H7 (cell line): ENCODE measurements around the gene LOXL4. TPM values are rescaled to one million over a fixed set of nuclear protein-coding genes. Genes with fewer than 3 reads are reported as not detected.

Source experiments
- DNase-seq: peaks from one replicate; pipeline ENCODE4 v3.0.0; 2012
- H3K27me3 ChIP-seq: 2 replicates; pipeline ENCODE4 v1.6.0; 2011; ENCODE audit warnings: mild to moderate bottlenecking, low read length; ENCODE audit not compliant: control insufficient read depth, insufficient read depth
- H3K36me3 ChIP-seq: replicated peaks from 2 replicates; pipeline ENCODE4 v1.5.1; 2011; ENCODE audit warnings: low read length; ENCODE audit not compliant: control insufficient read depth, insufficient read depth
- H3K4me3 ChIP-seq: 2 replicates; pipeline ENCODE4 v1.5.1; 2011; ENCODE audit warnings: low read depth, mild to moderate bottlenecking, control low read depth, low read length, moderate library complexity; ENCODE audit not compliant: insufficient read depth
- total RNA-seq: library from RNA; depleted of rRNA; stranded (reverse); fragments of >200 nt; shearing (Covaris generic); gene quantifications from 2 replicates; pipeline ENCODE4 v1.2.3, GENCODE V29; 2014; rRNA removed

Gene LOXL4
- total RNA-seq, 1 experiment from 2014 or later: 1.4 TPM

GRCh38 chr10:98224996-98225395, 43.0 kb downstream of the LOXL4 start:
- no peaks in the 10 kb centered on the region for H3K27me3 ChIP-seq
- no peaks in the 10 kb centered on the region for H3K36me3 ChIP-seq
- DNase-seq: no peak
- H3K4me3 ChIP-seq: no peak overlapping the region

GRCh38 chr10:98224509-98224908, 43.5 kb downstream of the LOXL4 start:
- H3K36me3 ChIP-seq: no peaks in the 10 kb centered on the region
- no peak for DNase-seq
- H3K4me3 ChIP-seq: no peak overlapping the region
- H3K27me3 ChIP-seq: no peaks in the 10 kb centered on the region

DNA sequence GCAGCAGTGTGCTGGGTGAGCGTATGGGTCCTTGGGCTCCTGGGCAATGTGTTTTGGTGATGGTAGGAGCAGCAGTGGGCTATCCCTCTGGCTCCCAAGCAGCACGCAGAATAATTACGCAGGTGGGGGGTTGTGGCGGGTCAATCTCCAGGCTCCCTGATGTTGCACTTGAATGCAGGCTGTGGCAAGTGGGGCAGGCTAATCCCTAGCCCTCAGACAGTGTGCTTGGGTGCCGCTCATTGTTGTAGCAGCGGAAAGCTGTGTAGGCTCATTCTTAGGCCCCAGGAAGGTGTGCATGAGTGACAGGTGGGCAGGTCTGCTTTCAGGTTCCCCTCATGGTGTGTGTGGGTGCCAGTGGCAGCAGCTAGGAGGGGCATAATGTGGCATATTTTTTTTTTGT, 44.1 kb downstream of the LOXL4 start:
- no peaks in the 10 kb centered on the region for H3K36me3 ChIP-seq
- no peak for DNase-seq
- H3K27me3 ChIP-seq: no peaks in the 10 kb centered on the region
- H3K4me3 ChIP-seq: no peak overlapping the region

DNA sequence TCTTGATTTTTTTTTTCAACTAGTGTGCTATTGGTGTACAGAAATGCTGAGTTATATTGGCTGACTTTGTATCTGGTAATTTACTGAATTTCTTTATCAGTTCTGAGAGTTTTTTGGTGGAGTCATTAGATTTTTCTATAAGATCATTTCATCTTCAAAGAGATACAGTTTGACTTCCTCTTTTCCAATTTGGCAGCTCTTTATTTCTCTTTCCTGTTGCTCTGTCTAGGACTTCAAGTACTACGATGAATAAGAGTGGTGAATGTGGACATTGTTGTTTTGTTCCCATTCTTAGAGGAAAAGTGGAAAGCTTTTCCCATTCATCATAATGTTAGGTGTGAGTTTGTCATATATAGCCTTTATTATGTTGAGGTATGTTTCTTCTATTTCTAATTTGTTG, 50.2 kb downstream of the LOXL4 start:
- Histone ChIP-seq H3K27me3 (no peaks in the 10 kb centered on the region), H3K36me3 (no peaks in the 10 kb centered on the region), H3K4me3 (no peak overlapping the region)
- DNase-seq: no peak

DNA sequence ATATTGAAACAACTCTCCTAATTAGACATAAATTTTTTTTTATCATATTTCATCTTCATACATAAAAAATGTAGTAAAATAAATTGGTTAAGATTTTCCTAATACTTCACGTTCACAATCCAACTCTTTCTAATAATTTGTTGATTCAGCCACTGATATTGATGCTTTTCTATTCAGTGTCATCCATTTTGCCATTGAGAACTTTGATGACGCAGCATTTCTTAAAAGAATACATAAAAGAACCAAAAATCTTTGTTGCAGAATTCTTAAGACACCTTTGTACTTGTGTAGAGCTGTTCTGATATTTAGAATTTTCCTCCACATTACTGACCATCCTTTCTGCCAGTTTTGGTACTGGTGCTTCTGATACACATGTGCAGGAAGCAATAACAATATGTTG, 52.6 kb downstream of the LOXL4 start:
- DNase-seq: no peak
- H3K27me3 ChIP-seq: no peaks in the 10 kb centered on the region
- no peak overlapping the region for H3K4me3 ChIP-seq
- no peaks in the 10 kb centered on the region for H3K36me3 ChIP-seq

GRCh38 chr10:98213740-98214139, 54.3 kb downstream of the LOXL4 start:
- H3K27me3 ChIP-seq: no peaks in the 10 kb centered on the region
- no peak for DNase-seq
- peaks cover 3% of the 10 kb centered on the region for H3K36me3 ChIP-seq
- H3K4me3 ChIP-seq: no peak overlapping the region

- no peaks in the 10 kb centered on the region for H3K27me3 ChIP-seq
- H3K36me3 ChIP-seq: peaks cover 3% of the 10 kb centered on the region
Observed at GRCh38 chr10:98212196-98212595, 55.8 kb downstream of the LOXL4 start.

DNA sequence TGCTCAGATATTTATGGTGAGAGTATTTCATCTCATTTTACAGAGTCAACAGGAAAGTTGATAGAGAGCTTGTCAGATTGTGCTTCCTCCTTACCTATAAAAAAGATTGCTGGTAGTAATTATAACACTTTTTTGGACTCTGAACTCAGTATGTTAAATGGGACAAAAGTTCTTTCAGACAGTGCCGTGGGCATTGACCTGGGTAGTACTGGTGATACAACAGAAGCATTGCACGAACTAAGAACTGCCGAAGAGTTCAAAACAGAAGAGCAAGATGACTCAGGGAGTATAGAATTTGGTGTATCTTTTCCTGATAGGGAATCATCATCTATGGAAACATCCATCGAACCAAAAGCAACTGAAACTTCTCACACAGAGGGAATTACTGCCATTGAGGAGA, 58.6 kb downstream of the LOXL4 start:
- no peak for DNase-seq
- Histone ChIP-seq H3K4me3 (no peak overlapping the region), H3K36me3 (peaks cover 3% of the 10 kb centered on the region), H3K27me3 (no peaks in the 10 kb centered on the region)

More at GRCh38 chr10:98212196-98212595, 55.8 kb downstream of the LOXL4 start:
- no peak overlapping the region for H3K4me3 ChIP-seq
- no peak for DNase-seq

- peaks cover 3% of the 10 kb centered on the region for H3K36me3 ChIP-seq
- H3K27me3 ChIP-seq: no peaks in the 10 kb centered on the region
- no peak for DNase-seq
- no peak overlapping the region for H3K4me3 ChIP-seq
Observed at GRCh38 chr10:98208925-98209324, 59.1 kb downstream of the LOXL4 start.

- no peak for DNase-seq
- no peak overlapping the region for H3K4me3 ChIP-seq
- H3K27me3 ChIP-seq: no peaks in the 10 kb centered on the region
- H3K36me3 ChIP-seq: peaks cover 3% of the 10 kb centered on the region
Observed at GRCh38 chr10:98205351-98205750, 62.6 kb downstream of the LOXL4 start.

GRCh38 chr10:98202378-98202777, 65.6 kb downstream of the LOXL4 start:
- H3K4me3 ChIP-seq: no peak overlapping the region
- no peaks in the 10 kb centered on the region for H3K36me3 ChIP-seq
- no peak for DNase-seq
- H3K27me3 ChIP-seq: no peaks in the 10 kb centered on the region

DNA sequence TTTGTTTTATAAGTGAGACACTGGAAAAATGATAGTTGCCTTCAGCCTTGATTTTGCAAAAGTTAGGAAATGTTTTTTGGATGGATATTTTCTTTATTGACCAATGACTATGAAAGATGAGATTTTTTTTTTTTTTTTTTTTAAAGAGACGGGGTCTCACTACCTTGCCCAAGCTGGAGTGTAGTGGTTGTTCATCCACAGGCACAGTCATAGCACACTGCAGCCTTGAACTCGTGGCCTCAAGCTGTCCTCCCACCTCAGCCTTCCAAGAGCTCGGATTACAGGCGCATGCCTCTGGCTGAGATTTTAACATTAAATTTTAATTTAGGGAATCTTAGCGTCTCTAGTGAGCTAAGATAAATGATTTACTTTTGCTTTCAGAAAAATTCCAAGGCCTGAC, 66.2 kb downstream of the LOXL4 start:
- H3K4me3 ChIP-seq: no peak overlapping the region
- no peaks in the 10 kb centered on the region for H3K36me3 ChIP-seq
- no peaks in the 10 kb centered on the region for H3K27me3 ChIP-seq
- no peak for DNase-seq

Other genes starting within 250 kb of the LOXL4 start
- 0.03 and 0.63 TPM in 2 replicates for gene CRTAC1, start 237.6 kb downstream of the LOXL4 start, total RNA-seq
- gene R3HCC1L, start 133.5 kb downstream of the LOXL4 start, total RNA-seq: 11.8 and 16.3 TPM in 2 replicates
- gene PYROXD2, start 147.0 kb upstream of the LOXL4 start, total RNA-seq: 9.5 and 10.6 TPM in 2 replicates
- gene HPS1, start 178.7 kb upstream of the LOXL4 start, total RNA-seq: 36.1 and 38.0 TPM in 2 replicates